IMR-90 (cell line): ENCODE measurements around the gene PDXDC1. TPM values are rescaled to one million over a fixed set of nuclear protein-coding genes. Genes with fewer than 3 reads are reported as not detected.
A peak's percentile ranks its signal among the peaks of the same experiment; 100 is the strongest.

ENCODE experiments used
- ATAC-seq: fragments of 200-7000 bp; cut with Tn5 transposase; 2 replicates; pipeline ENCODE4 v1.9.1; 2020; ENCODE audit warnings: low read depth, mild to moderate bottlenecking, moderate library complexity
- BruUV-seq: library from RNA; stranded (reverse); fragments of 400-500 nt; replicated peaks from 2 replicates; lab custom pipeline; 2021; lab: Mats Ljungman, UMichigan
- CTCF ChIA-PET: fragments of 300-600 bp; formaldehyde crosslinking; extraction: SDS; loops from one replicate; lab custom pipeline; 2021; ENCODE audit warnings: antibody characterized with exemption; lab: Yijun Ruan, JAX
- POLR2A ChIA-PET: fragments of 300-600 bp; sonication (Branson Sonifier 250); formaldehyde crosslinking; loops from one replicate; lab custom pipeline; 2022; ENCODE audit warnings: antibody characterized with exemption; ENCODE audit not compliant: unreplicated experiment; lab: Charles Lee
- DNase-seq: peaks from one replicate; pipeline ENCODE4 v3.0.0; 2013
- H2AFZ ChIP-seq: replicated peaks from 2 replicates; pipeline ENCODE3; 2013; ENCODE audit warnings: low read length, mild to moderate bottlenecking; ENCODE audit not compliant: poor library complexity
- H2AK5ac ChIP-seq: 2 replicates; pipeline ENCODE4 v1.6.1; 2013; ENCODE audit warnings: low read depth, low read length, inconsistent platforms
- H2AK9ac ChIP-seq: replicated peaks from 2 replicates; pipeline ENCODE3; 2013; ENCODE audit warnings: mild to moderate bottlenecking, low read depth, low read length, moderate library complexity; ENCODE audit not compliant: poor library complexity
- H2BK120ac ChIP-seq: 2 replicates; pipeline ENCODE4 v1.6.1; 2013; ENCODE audit warnings: low read depth, low read length, inconsistent platforms
- H2BK15ac ChIP-seq: 3 replicates; pipeline ENCODE4 v1.6.1; 2013; ENCODE audit warnings: low read depth, low read length, inconsistent platforms
- H2BK20ac ChIP-seq: 2 replicates; pipeline ENCODE4 v1.6.1; 2013; ENCODE audit warnings: low read depth, mild to moderate bottlenecking, inconsistent platforms, low read length, moderate library complexity
- H2BK5ac ChIP-seq: 2 replicates; pipeline ENCODE4 v1.6.1; 2013; ENCODE audit warnings: mild to moderate bottlenecking, low read depth, low read length, inconsistent platforms; ENCODE audit not compliant: poor library complexity, severe bottlenecking
- H3K14ac ChIP-seq: replicated peaks from 2 replicates; pipeline ENCODE4 v1.6.1; 2013; ENCODE audit warnings: low read depth, low read length, inconsistent platforms
- H3K18ac ChIP-seq: 2 replicates; pipeline ENCODE4 v1.6.1; 2013; ENCODE audit warnings: low read depth, low read length, control low read depth
- H3K23ac ChIP-seq: 2 replicates; pipeline ENCODE4 v1.6.1; 2013; ENCODE audit warnings: low read depth, low read length, inconsistent platforms
- H3K27ac ChIP-seq: 2 replicates; pipeline ENCODE4 v1.5.1; 2013; ENCODE audit warnings: mild to moderate bottlenecking, control low read depth, low read length; ENCODE audit not compliant: insufficient read depth
- H3K27me3 ChIP-seq: 2 replicates; pipeline ENCODE4 v1.6.1; 2013; ENCODE audit warnings: low read length; ENCODE audit not compliant: control insufficient read depth, insufficient read depth
- H3K36me3 ChIP-seq: 2 replicates; pipeline ENCODE4 v1.6.1; 2013; ENCODE audit warnings: low read length, mixed read lengths; ENCODE audit not compliant: control insufficient read depth, insufficient read depth
- H3K4ac ChIP-seq: 2 replicates; pipeline ENCODE4 v1.6.1; 2013; ENCODE audit warnings: low read depth, low read length, inconsistent platforms
- H3K4me1 ChIP-seq: 2 replicates; pipeline ENCODE4 v1.6.1; 2013; ENCODE audit warnings: low read length, mixed read lengths; ENCODE audit not compliant: control insufficient read depth, insufficient read depth
- H3K4me2 ChIP-seq: 2 replicates; pipeline ENCODE4 v1.6.1; 2013; ENCODE audit warnings: low read depth, mild to moderate bottlenecking, control low read depth, low read length, moderate library complexity
- H3K4me3 ChIP-seq: 2 replicates; pipeline ENCODE4 v1.5.1; 2013; ENCODE audit warnings: low read depth, mild to moderate bottlenecking, control low read depth, low read length, moderate library complexity; ENCODE audit not compliant: insufficient read depth
- H3K56ac ChIP-seq: 2 replicates; pipeline ENCODE4 v1.6.1; 2013; ENCODE audit warnings: low read length, inconsistent platforms; ENCODE audit not compliant: insufficient read depth; ENCODE audit errors: extremely low read depth
- H3K79me1 ChIP-seq, 2 experiments: 2 replicates each; pipeline ENCODE4 v1.6.1; 2013; ENCODE audit warnings: low read length in 2 of 2, inconsistent platforms in 1 of 2, low read depth in 1 of 2
- H3K9ac ChIP-seq: 2 replicates; pipeline ENCODE4 v1.6.1; 2013; ENCODE audit warnings: low read depth, low read length, control low read depth
- H3K9me1 ChIP-seq: 2 replicates; pipeline ENCODE4 v1.6.1; 2013; ENCODE audit warnings: low read length, inconsistent platforms; ENCODE audit not compliant: insufficient read depth
- H3K9me3 ChIP-seq: 2 replicates; pipeline ENCODE4 v1.6.1; 2013; ENCODE audit warnings: low read length; ENCODE audit not compliant: control insufficient read depth, insufficient read depth
- H4K20me1 ChIP-seq: 2 replicates; pipeline ENCODE4 v1.6.1; 2013; ENCODE audit warnings: low read length, inconsistent platforms; ENCODE audit not compliant: insufficient read depth
- H4K5ac ChIP-seq: 2 replicates; pipeline ENCODE4 v1.6.1; 2013; ENCODE audit warnings: mild to moderate bottlenecking, low read depth, low read length, control low read depth
- H4K8ac ChIP-seq, 2 experiments: 2 replicates each; pipeline ENCODE4 v1.6.1; 2013; ENCODE audit warnings: low read depth in 2 of 2, low read length in 2 of 2, control low read depth in 1 of 2, inconsistent platforms in 1 of 2
- H4K91ac ChIP-seq: 2 replicates; pipeline ENCODE4 v1.6.1; 2013; ENCODE audit warnings: low read depth, low read length, inconsistent platforms; ENCODE audit not compliant: insufficient read depth
- MAFK ChIP-seq: IDR thresholded peaks from 2 replicates; pipeline ENCODE4 v1.6.1; 2012; ENCODE audit warnings: low read depth, low read length, improper control_type of control experiment
- RAD21 ChIP-seq: IDR thresholded peaks from 2 replicates; pipeline ENCODE4 v1.6.1; 2012; ENCODE audit warnings: low read length, improper control_type of control experiment
- RFX5 ChIP-seq: IDR thresholded peaks from 2 replicates; pipeline ENCODE4 v1.8.0; 2012; ENCODE audit warnings: low read depth, mild to moderate bottlenecking, low read length, moderate library complexity
- WGBS, 2 experiments: methylation state at CpG; one replicate each; pipeline versions ENCODE4 v1.1.5 to v1.1.7; 2013; ENCODE audit warnings: missing lambda C conversion rate in 2 of 2; ENCODE audit not compliant: insufficient read length in 1 of 2; ENCODE audit errors: extremely low coverage in 2 of 2; 5-methylcytosine and 5-hydroxymethylcytosine counted together
- dilution Hi-C: fragments of 300-500 bp; cut with HindIII; formaldehyde crosslinking; loops from one replicate; pipeline ENCODE4 v1.14.3; 2018; ENCODE audit warnings: low sequenced_read_pairs; ENCODE audit not compliant: unreplicated experiment
- in situ Hi-C: fragments of 300-500 bp; cut with MboI; formaldehyde crosslinking; loops from 3 replicates; pipeline ENCODE4 v1.14.3; 2019; ENCODE audit warnings: low sequenced_read_pairs, inconsistent platforms, mixed read lengths
- intact Hi-C: fragments of 100-400 bp; cut with micrococcal nuclease; formaldehyde crosslinking; loops from 2 replicates; pipeline ENCODE4 v1.10.0; 2022
- polyA plus RNA-seq, 3 experiments: library from polyadenylated mRNA; depleted of rRNA; stranded (reverse); fragments of >200 nt; gene quantifications; 2 replicates each; pipeline ENCODE4 v1.2.3, GENCODE V29; 2012; ENCODE audit warnings: low replicate concordance in 1 of 3
- total RNA-seq: library from RNA; depleted of rRNA; stranded (reverse); fragments of >200 nt; gene quantifications from 2 replicates; pipeline ENCODE4 v1.2.3, GENCODE V29; 2012

Gene PDXDC1
- total and polyA plus RNA-seq, 2 of the 4 experiments (the other 2 are of a cell fraction): 68.7 to 117 TPM

DNA sequence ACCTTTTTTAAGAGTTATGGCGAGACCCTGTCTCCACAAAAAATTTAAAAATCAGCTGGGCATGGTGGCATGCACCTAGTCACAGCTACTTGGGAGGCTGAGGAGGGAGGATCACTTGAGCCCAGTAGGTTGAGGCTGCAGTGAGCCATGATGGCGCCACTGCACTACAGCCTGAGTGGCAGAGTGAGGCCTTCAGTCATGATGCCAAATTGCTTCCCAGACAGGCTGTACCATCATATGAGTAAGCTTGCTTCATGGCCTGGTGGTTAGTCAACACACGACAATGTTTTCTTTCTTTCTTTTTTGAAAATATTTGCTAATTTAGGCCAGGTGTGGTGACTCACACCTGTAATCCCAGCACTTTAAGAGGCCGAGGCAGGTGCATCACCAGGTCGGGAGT, 68.5 kb downstream of the PDXDC1 start:
- Histone ChIP-seq H3K27me3 (no peaks in the 10 kb centered on the region), H2AK5ac (no peak overlapping the region), H3K4me2 (no peak overlapping the region), H3K79me1 (peaks cover 25 to 51% of the 10 kb centered on the region in 2 experiments), H3K9me1 (peaks cover 11% of the 10 kb centered on the region), H2BK5ac (no peak overlapping the region), H3K23ac (no peak overlapping the region), H2BK15ac (no peak overlapping the region), H2AK9ac (no peak overlapping the region), H4K5ac (no peak overlapping the region), H3K14ac (no peak overlapping the region), H3K4ac (no peak overlapping the region), H3K9ac (no peak overlapping the region), H4K91ac (no peak overlapping the region), H3K36me3 (peaks cover 56% of the 10 kb centered on the region), H2BK120ac (no peak overlapping the region), H3K4me1 (no peaks in the 10 kb centered on the region), H2BK20ac (no peak overlapping the region), H3K18ac (no peak overlapping the region), H3K27ac (no peak overlapping the region), H4K20me1 (peaks cover 19% of the 10 kb centered on the region; the same call in 1 of the 2 replicates), H3K9me3 (no peaks in the 10 kb centered on the region), H4K8ac (no peak overlapping the region), H3K56ac (no peak overlapping the region), H2AFZ (no peak overlapping the region), H3K4me3 (no peak overlapping the region)
- no TSS peak for BruUV-seq
- dilution Hi-C loops: no loop called here
- 86% methylated on average over 1 of the region's 5 CpGs; no CpG with 5 or more reads in 1 of the 2 experiments for WGBS, 2 experiments
- in situ Hi-C loops: no loop called here
- intact Hi-C loops: no loop called here
- TF ChIP-seq RFX5: no peak
- no peak for TF ChIP-seq RAD21
- TF ChIP-seq MAFK: no peak
- POLR2A ChIA-PET: no interaction called here
- ATAC-seq (no peak), DNase-seq (peak; percentile 25)
- CTCF ChIA-PET: no interaction called here
